OCI-LY7 (cell line): Measurements from ENCODE around the gene MYH3. TPM values are rescaled to one million over a fixed set of nuclear protein-coding genes. Genes with fewer than 3 reads are reported as not detected.

Source experiments
- BruUV-seq: library from RNA; stranded (reverse); fragments of 400-500 nt; replicated peaks from 2 replicates; lab custom pipeline; 2021; lab: Mats Ljungman, UMichigan
- CTCF ChIA-PET: fragments of 300-600 bp; sonication (Branson Sonifier 250); formaldehyde crosslinking; loops from one replicate; lab custom pipeline; 2022; ENCODE audit warnings: antibody characterized with exemption; ENCODE audit not compliant: unreplicated experiment; lab: Charles Lee
- POLR2A ChIA-PET: fragments of 300-600 bp; sonication (Branson Sonifier 250); formaldehyde crosslinking; loops from one replicate; lab custom pipeline; 2022; ENCODE audit warnings: antibody characterized with exemption; lab: Charles Lee
- DNase-seq: peaks from one replicate; pipeline ENCODE4 v3.0.0-alpha.2; 2015; ENCODE audit warnings: low spot score
- H2AFZ ChIP-seq: fragments of 200-600 bp; sonication (generic), shearing (Covaris generic); 2 replicates; pipeline ENCODE4 v1.6.1; 2014; ENCODE audit warnings: mild to moderate bottlenecking, antibody characterized with exemption, low read length, moderate library complexity
- H3K27ac ChIP-seq: fragments of 200-600 bp; sonication (generic); 2 replicates; pipeline ENCODE4 v1.5.1; 2014; ENCODE audit warnings: mixed run types, low read depth, mild to moderate bottlenecking, moderate library complexity, low read length, inconsistent platforms; ENCODE audit not compliant: poor library complexity, severe bottlenecking
- H3K36me3 ChIP-seq: fragments of 200-600 bp; sonication (generic); 2 replicates; pipeline ENCODE4 v1.6.1; 2014; ENCODE audit warnings: mild to moderate bottlenecking, antibody characterized with exemption, low read length, moderate library complexity, mixed read lengths; ENCODE audit not compliant: insufficient read depth
- H3K4me1 ChIP-seq: fragments of 200-600 bp; sonication (generic); 2 replicates; pipeline ENCODE4 v1.5.1; 2014; ENCODE audit warnings: mild to moderate bottlenecking, low read length; ENCODE audit not compliant: insufficient read depth, poor library complexity, severe bottlenecking
- H3K4me2 ChIP-seq: fragments of 200-600 bp; sonication (generic); 2 replicates; pipeline ENCODE4 v1.6.1; 2014; ENCODE audit warnings: mild to moderate bottlenecking, low read length
- H3K4me3 ChIP-seq: fragments of 200-600 bp; sonication (generic); 2 replicates; pipeline ENCODE4 v1.5.1; 2014; ENCODE audit warnings: mild to moderate bottlenecking, low read depth, low read length; ENCODE audit not compliant: poor library complexity, severe bottlenecking
- H3K79me2 ChIP-seq: fragments of 200-600 bp; sonication (generic); 2 replicates; pipeline ENCODE4 v1.6.1; 2016; ENCODE audit warnings: low read depth, mild to moderate bottlenecking, low read length, moderate library complexity, mixed read lengths; ENCODE audit not compliant: insufficient read depth
- H3K9me2 ChIP-seq: fragments of 200-600 bp; sonication (generic); 2 replicates; pipeline ENCODE4 v1.6.1; 2016; ENCODE audit warnings: mild to moderate bottlenecking, low read length, mixed read lengths; ENCODE audit not compliant: insufficient read depth
- H3K9me3 ChIP-seq: fragments of 200-600 bp; sonication (generic); 2 replicates; pipeline ENCODE4 v1.6.1; 2014; ENCODE audit warnings: mild to moderate bottlenecking, mixed run types, low read length, mixed read lengths
- H4K20me1 ChIP-seq: fragments of 200-600 bp; sonication (generic); 2 replicates; pipeline ENCODE4 v1.6.1; 2014; ENCODE audit warnings: mild to moderate bottlenecking, antibody characterized with exemption, low read length, moderate library complexity, mixed read lengths; ENCODE audit not compliant: insufficient read depth
- CTCF ChIP-seq: fragments of 200-600 bp; sonication (generic); conservative IDR thresholded peaks from 2 replicates; pipeline ENCODE4 v1.5.1; 2014; ENCODE audit warnings: mild to moderate bottlenecking, antibody characterized with exemption, low read length, moderate library complexity, mixed read lengths
- EZH2phosphoT487 ChIP-seq: fragments of 200-600 bp; sonication (generic); IDR thresholded peaks from 2 replicates; pipeline ENCODE4 v1.6.1; 2018; ENCODE audit warnings: low read depth, borderline replicate concordance, mild to moderate bottlenecking, mixed run types, antibody characterized with exemption, low read length, moderate library complexity, mixed read lengths
- intact Hi-C: fragments of 100-400 bp; cut with micrococcal nuclease; formaldehyde crosslinking; loops from one replicate; pipeline ENCODE4 v1.10.0; 2022; ENCODE audit not compliant: unreplicated experiment
- total RNA-seq, 2 experiments: library from RNA; depleted of rRNA in 1 of 2; stranded (reverse); fragments of >200 nt in 1 of 2; shearing (Covaris generic) in 1 of 2; gene quantifications; 2 replicates each; pipeline ENCODE4 v1.2.3, GENCODE V29; 2014 to 2022

MYH3 gene
- total RNA-seq, 2 experiments from 2014 or later = 4.2 to 5.9 TPM

DNA sequence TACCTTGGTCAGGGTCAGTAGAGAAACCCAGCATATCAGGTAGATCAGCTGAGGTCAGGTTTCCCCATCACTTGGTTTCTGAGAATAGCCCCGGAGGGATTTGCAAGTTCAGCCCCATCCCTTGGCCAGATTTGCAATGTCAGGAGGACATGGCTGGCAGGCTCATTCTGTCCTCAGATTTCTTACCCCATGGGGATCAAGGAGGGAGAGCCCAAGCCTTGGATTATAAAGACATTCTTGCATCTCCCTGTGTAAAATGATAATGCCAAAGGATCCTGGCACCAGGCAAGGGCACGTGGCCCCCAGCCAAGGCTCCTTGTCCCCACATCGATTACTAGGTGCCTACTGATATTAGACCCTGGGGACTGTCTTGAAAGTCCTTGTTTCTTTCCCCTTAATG lies 53.2 kb downstream of the MYH3 start:
- H3K9me2 ChIP-seq = no peaks in the 10 kb centered on the region
- no peak overlapping the region for H3K27ac ChIP-seq
- BruUV-seq = no TSS peak
- no peak for DNase-seq
- ChIA-PET POLR2A (no interaction called here), CTCF (no interaction called here)
- intact Hi-C loops = no loop called here
- no peaks in the 10 kb centered on the region for H3K9me3 ChIP-seq
- no peaks in the 10 kb centered on the region for H3K79me2 ChIP-seq
- H3K4me1 ChIP-seq = no peaks in the 10 kb centered on the region
- TF ChIP-seq EZH2phosphoT487 = no peak
- no peak for TF ChIP-seq CTCF
- H3K4me2 ChIP-seq = no peak overlapping the region
- H3K36me3 ChIP-seq = no peaks in the 10 kb centered on the region
- no peak overlapping the region for H3K4me3 ChIP-seq
- H2AFZ ChIP-seq = no peak overlapping the region
- H4K20me1 ChIP-seq = no peaks in the 10 kb centered on the region

DNA sequence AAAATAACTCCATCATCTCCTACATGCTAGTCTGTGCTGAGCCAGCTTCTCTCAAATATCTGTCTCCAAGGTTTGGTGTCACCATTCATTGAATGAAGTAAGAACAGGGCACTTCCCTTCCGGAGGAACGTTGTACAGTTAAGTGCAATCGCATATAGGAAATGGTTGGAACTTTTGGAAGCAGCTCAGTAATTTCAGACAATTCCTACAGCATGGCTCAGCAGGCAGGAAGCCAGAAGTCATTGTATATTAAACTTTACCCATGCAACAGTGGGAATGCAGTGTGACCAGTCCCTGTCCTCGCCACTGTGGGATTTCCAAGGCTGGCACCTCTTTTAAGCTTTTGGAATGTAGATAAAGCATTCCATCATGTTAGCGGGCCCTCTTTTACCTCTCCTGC lies 56.5 kb downstream of the MYH3 start:
- no TSS peak for BruUV-seq
- no peak for TF ChIP-seq EZH2phosphoT487
- TF ChIP-seq CTCF = no peak

DNA sequence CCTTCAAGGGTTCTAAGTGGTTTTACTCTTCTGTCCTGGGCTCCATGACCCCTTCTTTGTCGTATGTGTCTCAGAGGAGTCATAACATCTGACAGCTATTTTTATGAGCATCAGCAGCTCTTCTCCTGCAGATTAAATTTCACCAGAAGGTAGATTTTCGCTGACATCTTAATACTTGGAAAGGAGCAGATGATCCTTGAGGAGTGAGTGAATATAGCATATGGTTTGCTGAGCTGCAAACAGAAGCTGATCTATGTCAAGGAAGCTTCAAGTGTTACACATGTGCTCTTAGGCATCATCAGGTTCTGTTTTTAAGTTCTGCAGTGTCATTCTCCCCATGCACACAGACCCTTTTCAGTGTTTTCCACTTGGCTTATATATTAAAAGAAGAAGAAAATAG lies 58.5 kb downstream of the MYH3 start:
- no peak overlapping the region for H3K4me3 ChIP-seq
- no peak overlapping the region for H3K27ac ChIP-seq
- no peak overlapping the region for H3K4me2 ChIP-seq
- intact Hi-C loops = no loop called here
- H4K20me1 ChIP-seq = no peaks in the 10 kb centered on the region
- ChIA-PET CTCF (no interaction called here), POLR2A (no interaction called here)
- no peak for DNase-seq
- no peaks in the 10 kb centered on the region for H3K79me2 ChIP-seq
- H3K4me1 ChIP-seq = no peaks in the 10 kb centered on the region
- TF ChIP-seq CTCF (no peak), EZH2phosphoT487 (no peak)
- BruUV-seq = no TSS peak
- no peaks in the 10 kb centered on the region for H3K9me3 ChIP-seq
- no peaks in the 10 kb centered on the region for H3K36me3 ChIP-seq
- no peak overlapping the region for H2AFZ ChIP-seq
- H3K9me2 ChIP-seq = no peaks in the 10 kb centered on the region

More for the DNA sequence above, 56.5 kb downstream of the MYH3 start:
- Histone ChIP-seq H3K4me1 (no peaks in the 10 kb centered on the region), H3K4me2 (no peak overlapping the region), H3K79me2 (no peaks in the 10 kb centered on the region), H3K9me2 (no peaks in the 10 kb centered on the region), H4K20me1 (no peaks in the 10 kb centered on the region), H3K27ac (no peak overlapping the region), H3K4me3 (no peak overlapping the region), H3K9me3 (no peaks in the 10 kb centered on the region), H3K36me3 (no peaks in the 10 kb centered on the region), H2AFZ (no peak overlapping the region)
- CTCF ChIA-PET = no interaction called here
- no peak for DNase-seq
- intact Hi-C loops = no loop called here
- POLR2A ChIA-PET = no interaction called here
